Esophagus muscularis mucosa (tissue), 4 donors: ENCODE data around the gene FNTB.

Experiments
- CTCF ChIP-seq, 3 experiments: fragments of 200-600 bp in 2 of 3; fragments of 450-650 bp in 1 of 3; sonication (generic) in 2 of 3; IDR thresholded peaks; one replicate each; pipeline ENCODE4 v1.5.1; 2017 to 2019; ENCODE audit warnings: antibody characterized with exemption in 3 of 3, mild to moderate bottlenecking in 2 of 3, moderate library complexity in 1 of 3
- EP300 ChIP-seq: sonication (generic); formaldehyde crosslinking; IDR thresholded peaks from one replicate; pipeline ENCODE4 v1.6.1; 2017; ENCODE audit warnings: antibody characterized with exemption
- POLR2A ChIP-seq: fragments of 450-650 bp; IDR thresholded peaks from one replicate; pipeline ENCODE4 v1.6.1; 2017; ENCODE audit warnings: antibody characterized with exemption, moderate library complexity, mild to moderate bottlenecking, low read depth
- POLR2AphosphoS5 ChIP-seq, 2 donors: sonication (generic); formaldehyde crosslinking; IDR thresholded peaks; one replicate each; pipeline ENCODE4 v1.6.1; 2017; ENCODE audit warnings: antibody characterized with exemption in 2 of 2

- TF ChIP-seq POLR2AphosphoS5 (IDR thresholded peaks at IDR 0.05) (no peak), CTCF (IDR thresholded peaks at IDR 0.05) (no peak), EP300 (no peak), POLR2A (no peak)
Measured at GRCh38 chr14:64953310-64953654, 33.4 kb upstream of the FNTB start.
